H54 (cell line): ENCODE measurements around the gene GALK2.

Experiments used
- DNase-seq: peaks from one replicate; pipeline ENCODE4 v3.0.0; 2011; ENCODE audit warnings: low spot score, mixed read lengths; ENCODE audit not compliant: insufficient read length
- FAIRE-seq: peaks from 3 replicates; lab custom pipeline; 2011; peaks lifted over from hg19 to GRCh38; lab: Jason Lieb, UNC
- POLR2A ChIP-seq: IDR thresholded peaks from 2 replicates; pipeline ENCODE4 v1.6.1; 2011; ENCODE audit warnings: low read depth, mild to moderate bottlenecking, low read length

GALK2 gene

DNA sequence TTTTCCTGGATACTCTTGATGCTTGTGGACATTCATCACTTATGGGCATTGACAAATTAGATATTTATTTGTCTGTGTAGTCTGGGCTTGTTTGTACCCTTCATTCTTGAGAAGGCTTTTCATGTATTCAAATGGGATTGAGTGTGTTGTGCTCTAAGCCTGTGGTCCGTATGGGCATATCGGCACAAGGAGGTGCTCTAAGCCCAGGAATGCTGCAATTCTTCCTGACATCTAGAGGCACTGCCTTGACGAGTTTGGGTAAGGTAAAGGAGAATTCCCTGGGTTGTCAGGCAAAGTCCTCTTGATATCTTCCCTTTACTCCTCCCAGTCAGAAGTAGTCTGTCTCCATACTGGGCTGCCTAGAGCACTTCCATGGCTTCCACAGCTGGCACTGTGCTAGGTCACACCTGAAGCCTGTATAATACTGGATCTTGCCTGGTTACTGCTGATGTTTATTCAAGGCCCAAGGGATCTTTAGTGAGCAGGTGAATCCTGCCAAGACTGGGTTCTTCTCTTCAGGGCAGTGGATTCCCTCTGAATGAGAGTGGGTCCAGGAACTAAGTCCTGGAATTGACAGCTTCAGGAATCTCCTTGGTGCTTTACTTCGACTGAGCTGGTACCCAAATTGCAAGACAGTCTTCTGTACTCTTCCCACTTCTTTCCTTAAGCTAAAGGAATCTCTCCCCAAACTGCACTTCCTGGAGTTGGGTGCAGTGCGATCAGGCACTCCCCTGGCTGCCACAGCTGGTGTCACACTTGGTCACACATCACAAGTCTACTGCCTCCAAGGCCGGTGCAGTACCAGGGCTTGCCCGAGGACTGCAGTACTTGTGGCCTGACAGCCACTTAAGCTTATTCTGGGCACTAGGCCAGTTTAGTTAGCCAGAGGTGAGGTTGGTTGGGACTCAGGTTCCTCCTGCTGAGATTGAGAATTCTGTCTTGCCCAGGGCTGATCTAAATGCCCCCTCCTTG lies 46.0 kb downstream of the GALK2 start:
- DNase-seq, result no peak
- no peak for FAIRE-seq
- TF ChIP-seq POLR2A, result no peak

DNA sequence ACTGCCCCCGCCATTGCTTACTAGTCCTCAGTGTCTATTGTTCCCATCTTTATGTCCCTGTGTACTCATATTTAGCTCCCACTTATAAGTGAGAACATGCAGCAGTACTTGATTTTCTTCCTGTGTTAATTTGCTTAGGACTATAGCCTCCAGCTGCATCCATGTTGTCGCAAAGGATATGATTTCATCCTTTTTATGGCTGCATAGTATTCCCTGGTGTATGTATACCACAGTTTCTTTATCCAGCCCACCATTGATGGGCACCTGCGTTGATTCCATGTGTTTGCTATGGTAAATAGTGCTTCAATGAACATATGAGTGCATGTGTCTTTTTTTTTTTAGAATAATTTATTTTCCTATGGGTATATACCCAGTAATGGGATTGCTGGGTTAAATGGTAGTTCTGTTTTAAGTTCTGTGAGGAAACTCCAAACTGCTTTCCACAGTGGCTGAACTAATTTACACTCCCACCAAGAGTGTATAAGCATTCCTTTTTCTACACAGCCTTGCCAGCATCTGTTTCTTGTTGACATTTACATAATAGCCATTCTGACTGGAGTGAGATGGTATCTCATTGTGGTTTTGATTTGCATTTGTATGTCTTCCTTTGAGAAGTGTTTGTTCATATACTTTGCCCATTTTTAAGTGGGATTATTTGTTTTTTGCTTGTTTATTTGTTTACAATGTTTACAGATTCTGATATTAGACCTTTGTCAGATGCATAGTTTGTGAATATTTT lies 53.7 kb downstream of the GALK2 start:
- no peak for DNase-seq
- FAIRE-seq, result no peak
- TF ChIP-seq POLR2A, result no peak

DNA sequence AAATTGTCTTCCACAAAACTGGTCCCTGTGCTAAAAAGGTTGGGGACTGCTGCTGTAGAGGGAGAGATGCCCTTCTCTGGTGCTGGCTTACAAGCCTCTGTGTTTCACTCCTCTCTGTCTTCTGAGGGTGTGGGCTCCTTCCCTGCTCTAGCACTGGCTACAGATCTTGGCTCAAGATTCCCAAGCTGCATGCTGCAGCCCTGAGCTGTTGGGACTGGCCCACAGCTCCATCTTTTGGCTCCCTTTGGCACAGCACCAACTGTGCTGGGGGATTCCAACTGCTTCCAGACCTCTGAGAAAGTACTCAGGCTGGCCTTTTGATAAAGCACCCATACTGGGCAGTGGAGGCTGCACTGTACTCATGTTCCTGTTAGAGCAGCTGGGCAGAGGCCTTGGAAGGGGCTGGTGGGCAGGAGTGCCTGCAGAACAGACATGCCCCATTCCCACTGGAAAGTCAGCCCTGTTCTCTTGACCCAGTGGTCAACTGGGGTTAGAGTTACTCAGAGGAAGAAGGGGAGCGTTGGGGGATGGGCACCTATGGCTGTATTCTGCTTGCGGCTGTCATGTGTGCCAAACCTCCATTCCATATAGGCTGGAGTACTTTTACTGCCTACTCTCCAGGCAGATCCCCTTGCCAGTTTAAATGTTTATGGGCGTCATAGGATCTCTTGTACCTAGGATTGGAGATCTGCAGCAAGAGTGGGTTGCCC lies 55.7 kb downstream of the GALK2 start:
- DNase-seq (no peak), FAIRE-seq (no peak)
- no peak for TF ChIP-seq POLR2A

DNA sequence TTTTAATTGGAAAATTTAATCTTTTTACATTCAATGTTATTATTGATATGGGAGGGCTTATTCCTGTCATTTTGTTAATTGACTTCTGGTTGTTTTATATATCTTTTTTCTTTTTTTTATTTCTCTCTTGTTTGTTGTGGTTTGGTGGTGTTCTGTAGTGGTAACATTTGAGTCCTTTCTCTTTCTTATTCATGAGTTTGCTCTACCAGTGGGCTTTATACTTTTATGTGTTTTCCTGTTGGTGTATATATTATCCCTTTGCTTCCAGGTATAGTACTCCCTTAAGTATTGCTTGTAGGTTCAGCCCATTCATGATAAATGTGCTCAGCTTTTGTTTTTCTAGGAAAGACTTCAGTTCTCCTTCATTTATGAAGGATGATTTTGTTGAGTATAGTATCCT lies 57.6 kb downstream of the GALK2 start:
- DNase-seq, result no peak
- no peak for FAIRE-seq
- TF ChIP-seq POLR2A, result no peak

DNA sequence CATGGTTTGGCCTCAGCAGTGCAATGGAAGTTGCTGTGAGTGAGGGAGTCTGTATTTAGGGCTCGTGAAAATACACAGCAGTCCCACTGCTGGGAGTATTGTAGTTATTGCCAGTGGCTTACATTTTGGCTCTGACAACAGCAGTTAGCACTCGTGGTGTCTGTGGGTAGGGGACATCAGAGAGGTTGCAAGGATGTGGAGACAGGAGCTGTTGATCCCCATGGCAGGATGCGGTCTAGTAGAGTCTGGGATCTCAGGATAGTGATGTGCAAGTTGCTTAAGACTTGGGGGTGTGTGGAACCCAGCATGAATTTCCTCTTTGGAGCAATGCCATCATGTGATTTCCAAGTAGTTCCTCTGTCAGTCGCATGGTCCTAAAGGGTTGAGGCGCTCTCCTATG lies 59.9 kb downstream of the GALK2 start:
- FAIRE-seq, result no peak
- no peak for DNase-seq
- TF ChIP-seq POLR2A, result no peak

DNA sequence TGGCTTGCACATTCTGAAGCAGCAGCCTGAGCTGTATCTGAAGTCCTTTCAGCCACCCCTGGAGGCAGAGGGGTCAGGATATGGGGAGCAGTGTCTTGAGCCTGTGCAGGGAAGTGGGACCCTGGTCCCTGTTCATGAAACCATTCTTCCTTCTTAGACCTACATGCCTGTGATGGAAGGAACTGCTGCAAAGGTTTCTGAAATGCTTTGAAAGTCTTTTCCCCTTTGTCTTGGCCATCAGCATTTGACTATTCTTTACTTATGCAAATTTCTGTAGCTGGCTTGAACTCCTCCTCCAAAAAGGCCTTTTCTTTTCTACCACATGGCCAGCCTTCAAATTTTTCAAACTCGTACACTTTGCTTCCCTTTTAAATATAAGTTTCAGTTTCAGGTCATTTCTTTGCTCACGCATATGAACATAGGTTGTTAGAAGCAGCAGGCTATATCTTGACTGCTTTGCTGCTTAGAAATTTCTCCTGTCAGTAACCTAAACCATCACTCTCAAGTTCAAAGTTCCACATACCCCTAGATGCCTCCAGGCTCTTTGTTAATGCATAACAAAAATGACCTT lies 62.3 kb downstream of the GALK2 start:
- DNase-seq, result no peak
- TF ChIP-seq POLR2A, result no peak
- no peak for FAIRE-seq

DNA sequence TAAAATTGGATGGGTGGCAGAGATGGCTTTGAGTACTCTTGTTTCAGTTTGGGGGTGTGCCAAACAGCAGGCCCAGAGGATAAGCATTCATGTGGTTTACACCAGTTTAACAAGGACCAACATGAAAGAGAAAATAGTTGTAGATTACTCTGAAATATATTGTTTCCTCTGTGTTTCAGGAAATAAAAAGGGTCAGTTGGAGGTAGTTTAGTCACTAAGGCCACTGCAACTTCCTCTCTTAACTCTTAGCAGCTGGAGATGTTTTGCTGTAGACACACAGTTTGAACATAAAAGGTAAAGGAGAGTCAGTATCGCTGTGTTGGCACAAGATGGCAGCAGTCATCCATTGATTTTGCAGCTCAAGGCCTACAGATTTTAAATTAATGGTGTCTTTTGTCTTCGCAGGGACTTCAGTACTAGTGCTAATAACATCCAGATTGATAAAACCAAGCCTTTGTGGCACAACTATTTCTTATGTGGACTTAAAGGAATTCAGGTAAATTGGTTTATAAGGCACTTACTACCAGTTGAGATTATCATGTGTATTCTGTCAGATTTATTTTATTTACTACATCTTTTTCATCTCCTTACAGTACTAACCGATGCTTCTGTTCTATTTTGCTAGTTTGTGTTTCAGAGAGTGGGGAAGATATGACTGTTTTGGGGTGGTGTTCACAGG lies 65.5 kb downstream of the GALK2 start:
- no peak for TF ChIP-seq POLR2A
- FAIRE-seq (peak; percentile 61), DNase-seq (no peak)

DNA sequence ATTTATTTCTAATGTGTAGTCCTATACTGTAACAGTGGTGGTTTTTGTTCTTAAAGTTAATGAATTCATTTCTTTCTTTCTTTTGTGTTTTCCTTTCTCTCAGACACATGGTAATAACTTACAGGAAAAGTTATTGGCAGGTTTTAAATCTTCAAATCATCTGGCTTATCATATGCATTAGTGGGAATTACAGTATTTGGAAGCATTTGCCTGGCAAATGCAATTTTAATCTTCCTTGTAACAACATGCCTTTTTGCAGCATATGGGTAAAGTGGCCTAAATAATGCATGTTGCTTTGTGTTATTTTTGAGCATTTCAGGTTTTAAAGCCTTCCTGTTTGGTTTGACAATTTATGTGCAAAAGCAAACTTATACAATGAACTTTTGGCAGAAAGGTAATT lies 66.8 kb downstream of the GALK2 start:
- DNase-seq, result no peak
- TF ChIP-seq POLR2A, result no peak
- FAIRE-seq, result no peak

DNA sequence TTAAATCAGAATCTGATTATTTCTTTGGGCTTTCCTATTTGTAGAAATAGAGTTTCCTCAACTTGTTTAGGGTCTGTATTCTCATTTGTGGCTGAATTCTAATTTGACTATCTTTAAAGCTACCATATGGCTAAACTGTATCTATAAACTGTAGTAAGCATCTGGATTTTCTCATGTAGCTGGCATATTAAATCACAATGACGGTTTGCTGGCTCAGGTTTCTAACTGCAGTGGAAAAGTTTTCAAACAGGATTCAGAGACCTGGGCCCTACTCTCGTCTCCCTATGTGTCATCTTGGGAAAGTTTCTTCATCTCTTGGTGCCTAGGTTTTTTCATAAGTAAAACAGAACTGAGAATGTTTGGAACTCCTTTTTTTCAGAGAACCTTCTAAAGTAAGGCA lies 68.3 kb downstream of the GALK2 start:
- no peak for TF ChIP-seq POLR2A
- no peak for FAIRE-seq
- no peak for DNase-seq

DNA sequence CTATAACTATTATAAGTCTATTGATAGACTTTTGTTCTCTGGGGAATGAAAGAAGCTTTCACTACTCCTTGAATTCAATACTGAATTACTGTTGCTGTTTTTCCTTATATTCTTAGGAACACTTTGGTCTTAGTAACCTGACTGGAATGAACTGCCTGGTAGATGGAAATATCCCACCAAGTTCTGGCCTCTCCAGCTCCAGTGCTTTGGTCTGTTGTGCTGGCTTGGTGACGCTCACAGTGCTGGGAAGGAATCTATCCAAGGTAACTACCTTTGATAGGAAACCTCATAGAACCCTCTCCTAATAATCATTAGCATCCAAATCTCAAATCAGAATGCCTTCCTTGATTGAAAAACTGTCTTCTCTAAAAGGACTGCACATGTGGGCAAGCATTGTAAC lies 69.1 kb downstream of the GALK2 start:
- no peak for TF ChIP-seq POLR2A
- DNase-seq, result no peak
- FAIRE-seq, result no peak

DNA sequence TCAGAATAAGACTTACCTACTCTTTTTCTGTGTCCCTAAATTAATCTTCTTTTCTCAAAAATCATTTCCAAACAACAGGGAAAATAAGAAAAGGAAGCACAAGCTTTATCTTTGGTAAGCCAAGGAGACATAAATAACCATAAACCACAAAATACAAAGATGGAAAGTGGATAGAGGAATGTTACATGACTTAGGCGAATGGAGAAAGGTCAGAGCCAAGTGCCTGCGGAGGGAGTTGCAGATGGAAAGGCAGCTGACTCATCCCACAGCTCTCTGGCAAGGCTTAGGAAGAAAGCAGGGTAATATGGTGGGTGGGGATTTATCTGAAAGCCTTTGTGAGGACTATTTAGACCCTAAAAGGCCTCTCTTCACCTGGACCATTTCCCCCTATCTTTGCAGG lies 72.8 kb downstream of the GALK2 start:
- TF ChIP-seq POLR2A, result no peak
- FAIRE-seq (peak; percentile 91), DNase-seq (peak; percentile 26)

DNA sequence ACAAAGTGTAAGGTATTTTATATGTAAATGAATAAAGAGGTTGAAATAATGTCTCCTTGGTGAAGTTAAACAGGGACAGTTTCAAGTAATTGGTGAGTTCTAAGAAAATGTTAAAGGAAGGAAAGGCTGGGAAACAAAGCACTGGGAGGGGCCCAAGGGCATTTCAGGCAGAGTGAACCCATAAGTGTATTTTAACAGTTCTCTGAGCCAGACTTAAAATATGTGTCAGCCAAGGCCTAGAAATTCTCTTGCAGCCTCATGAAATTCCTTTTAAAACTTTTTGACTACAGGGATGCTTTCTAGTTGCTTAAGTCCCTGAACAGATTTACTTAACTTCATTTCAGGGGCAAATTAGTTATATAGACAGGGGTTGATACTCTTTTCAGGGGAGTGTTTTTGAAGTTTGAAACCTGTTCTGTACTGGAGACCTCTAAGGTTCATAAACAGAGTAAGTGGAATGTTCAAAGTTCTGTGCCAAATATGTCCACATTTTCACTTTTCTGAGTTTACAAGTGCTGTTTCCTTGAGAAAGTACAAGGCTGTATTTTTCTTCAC lies 77.6 kb downstream of the GALK2 start:
- DNase-seq (no peak), FAIRE-seq (no peak)
- TF ChIP-seq POLR2A, result no peak

DNA sequence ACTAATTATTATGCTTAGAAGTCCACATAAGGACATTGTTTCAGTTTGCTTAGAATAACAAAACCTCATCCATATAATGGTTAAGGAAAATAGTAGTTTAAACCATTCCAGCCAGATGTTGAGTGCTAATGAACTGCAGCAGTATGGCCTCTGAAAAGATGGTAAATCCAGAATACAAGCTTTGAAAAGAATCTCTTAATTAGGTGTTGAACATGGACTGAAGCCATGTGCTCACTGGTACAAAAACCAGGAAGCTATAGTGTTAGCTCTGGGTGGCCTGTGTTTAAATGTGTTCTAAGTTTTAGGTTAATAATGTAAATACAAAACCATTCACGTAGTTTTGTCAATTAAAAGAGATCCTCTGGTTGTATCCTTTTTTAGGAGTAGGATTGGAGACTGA lies 78.2 kb downstream of the GALK2 start:
- FAIRE-seq, result no peak
- DNase-seq, result no peak

More for the DNA sequence above, 78.2 kb downstream of the GALK2 start:
- no peak for TF ChIP-seq POLR2A
